Measurements from ENCODE around the gene FAM53A.

DNA sequence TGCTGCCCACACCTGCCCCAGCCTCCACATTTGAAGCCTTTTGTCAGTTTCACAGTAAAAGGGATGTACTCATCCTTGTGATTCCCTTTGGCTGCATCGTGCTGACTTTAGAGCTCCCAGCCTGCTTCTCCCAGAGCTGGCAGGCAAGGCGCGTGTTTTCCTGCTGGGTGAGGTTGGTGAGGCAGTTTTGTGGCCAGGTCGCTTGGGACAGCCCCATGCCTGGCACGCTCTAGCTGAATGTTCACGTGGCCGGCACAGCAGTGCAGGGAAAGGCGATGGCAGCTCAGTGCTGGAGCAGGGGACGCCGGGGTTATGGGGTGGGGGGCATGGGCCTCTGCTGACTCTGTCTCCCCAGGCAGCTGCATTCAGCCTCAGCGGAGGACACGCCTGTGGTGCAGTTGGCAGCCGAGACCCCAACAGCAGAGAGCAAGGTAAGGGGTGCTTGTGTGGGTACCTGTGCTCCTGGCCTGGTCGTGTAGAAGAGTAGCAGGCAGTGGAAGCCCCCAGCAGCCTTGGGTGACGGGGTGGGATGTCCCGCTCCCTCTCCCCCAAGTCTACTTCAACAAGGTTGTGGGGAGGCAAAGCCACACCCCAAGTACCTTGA lies 46.5 kb upstream of the FAM53A start:
- TF ChIP-seq, protein P1, sequence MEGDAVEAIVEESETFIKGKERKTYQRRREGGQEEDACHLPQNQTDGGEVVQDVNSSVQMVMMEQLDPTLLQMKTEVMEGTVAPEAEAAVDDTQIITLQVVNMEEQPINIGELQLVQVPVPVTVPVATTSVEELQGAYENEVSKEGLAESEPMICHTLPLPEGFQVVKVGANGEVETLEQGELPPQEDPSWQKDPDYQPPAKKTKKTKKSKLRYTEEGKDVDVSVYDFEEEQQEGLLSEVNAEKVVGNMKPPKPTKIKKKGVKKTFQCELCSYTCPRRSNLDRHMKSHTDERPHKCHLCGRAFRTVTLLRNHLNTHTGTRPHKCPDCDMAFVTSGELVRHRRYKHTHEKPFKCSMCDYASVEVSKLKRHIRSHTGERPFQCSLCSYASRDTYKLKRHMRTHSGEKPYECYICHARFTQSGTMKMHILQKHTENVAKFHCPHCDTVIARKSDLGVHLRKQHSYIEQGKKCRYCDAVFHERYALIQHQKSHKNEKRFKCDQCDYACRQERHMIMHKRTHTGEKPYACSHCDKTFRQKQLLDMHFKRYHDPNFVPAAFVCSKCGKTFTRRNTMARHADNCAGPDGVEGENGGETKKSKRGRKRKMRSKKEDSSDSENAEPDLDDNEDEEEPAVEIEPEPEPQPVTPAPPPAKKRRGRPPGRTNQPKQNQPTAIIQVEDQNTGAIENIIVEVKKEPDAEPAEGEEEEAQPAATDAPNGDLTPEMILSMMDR (conservative IDR thresholded peaks at IDR 0.05): no peak
- TF ChIP-seq ZFX (IDR thresholded peaks at IDR 0.05): no peak
